Measurements from ENCODE around the gene CHST10.

GRCh38 chr2:100426384-100426720 lies 8.9 kb upstream of the CHST10 start:
- no peak for TF ChIP-seq CTCF (conservative IDR thresholded peaks at IDR 0.05; ENCODE audit: low read depth, low read length)
- no peak for TF ChIP-seq EZH2 (IDR thresholded peaks at IDR 0.05; ENCODE audit: low read length, unreplicated experiment)
- no peak for TF ChIP-seq EZH2phosphoT487 (IDR thresholded peaks at IDR 0.05; ENCODE audit: borderline replicate concordance, low read length)
